RWPE2 (cell line): ENCODE data around the gene C17orf114.

ENCODE experiments used
- ATAC-seq: fragments of 200-7000 bp; cut with Tn5 transposase; 3 replicates; pipeline ENCODE4 v1.9.1; 2021; ENCODE audit warnings: low read depth
- DNase-seq: peaks from one replicate; pipeline ENCODE4 v3.0.0-alpha.2; 2020; ENCODE audit warnings: low spot score
- H3K27ac ChIP-seq: fragments of 450-650 bp; 2 replicates; pipeline ENCODE4 v1.5.1; 2017; ENCODE audit warnings: mild to moderate bottlenecking; ENCODE audit not compliant: poor library complexity, severe bottlenecking
- H3K27me3 ChIP-seq: fragments of 250-450 bp; sonication (Bioruptor Pico); 2 replicates; pipeline ENCODE4 v1.5.1; 2021; ENCODE audit warnings: mild to moderate bottlenecking, moderate library complexity; ENCODE audit not compliant: insufficient read depth, poor library complexity, severe bottlenecking
- H3K36me3 ChIP-seq: fragments of 250-450 bp; sonication (Bioruptor Pico); 2 replicates; pipeline ENCODE4 v1.5.1; 2020; ENCODE audit warnings: low read depth, mild to moderate bottlenecking, moderate library complexity
- H3K4me1 ChIP-seq: fragments of 250-450 bp; sonication (Bioruptor Pico); 2 replicates; pipeline ENCODE4 v1.5.1; 2021; ENCODE audit warnings: mild to moderate bottlenecking, moderate library complexity; ENCODE audit not compliant: insufficient read depth, poor library complexity, severe bottlenecking
- H3K4me3 ChIP-seq: fragments of 250-450 bp; sonication (Bioruptor Pico); 2 replicates; pipeline ENCODE4 v1.5.1; 2021; ENCODE audit warnings: mild to moderate bottlenecking, moderate library complexity; ENCODE audit not compliant: severe bottlenecking
- H3K9me3 ChIP-seq: fragments of 250-450 bp; sonication (Bioruptor Pico); 2 replicates; pipeline ENCODE4 v1.5.1; 2021; ENCODE audit warnings: mild to moderate bottlenecking, moderate library complexity; ENCODE audit not compliant: severe bottlenecking
- CTCF ChIP-seq: fragments of 450-650 bp; IDR thresholded peaks from one replicate; pipeline ENCODE4 v1.5.1; 2017; ENCODE audit warnings: mild to moderate bottlenecking, moderate library complexity; ENCODE audit not compliant: poor library complexity, severe bottlenecking

Gene C17orf114

GRCh38 chr17:4845118-4845517 lies 43.0 kb upstream of the C17orf114 start:
- Histone ChIP-seq H3K9me3 (no peaks in the 10 kb centered on the region), H3K4me3 (no peak overlapping the region), H3K4me1 (peaks cover 48% of the 10 kb centered on the region), H3K27me3 (no peaks in the 10 kb centered on the region), H3K36me3 (peaks cover 29% of the 10 kb centered on the region), H3K27ac (peak overlapping the region; percentile 99)
- DNase-seq (no peak), ATAC-seq (no peak)
- no peak for TF ChIP-seq CTCF

GRCh38 chr17:4843321-4844000 lies 41.3 kb upstream of the C17orf114 start:
- peaks cover 29% of the 10 kb centered on the region for H3K36me3 ChIP-seq
- H3K4me1 ChIP-seq: peaks cover 39% of the 10 kb centered on the region
- no peak overlapping the region for H3K27ac ChIP-seq
- no peak for DNase-seq
- no peaks in the 10 kb centered on the region for H3K27me3 ChIP-seq
- H3K9me3 ChIP-seq: no peaks in the 10 kb centered on the region
- TF ChIP-seq CTCF: no peak
- no peak for ATAC-seq
- H3K4me3 ChIP-seq: no peak overlapping the region

GRCh38 chr17:4842376-4842775 lies 40.2 kb upstream of the C17orf114 start:
- Histone ChIP-seq H3K36me3 (peaks cover 40% of the 10 kb centered on the region), H3K27me3 (no peaks in the 10 kb centered on the region), H3K9me3 (no peaks in the 10 kb centered on the region), H3K27ac (no peak overlapping the region), H3K4me3 (no peak overlapping the region), H3K4me1 (peaks cover 28% of the 10 kb centered on the region)
- no peak for TF ChIP-seq CTCF
- DNase-seq: no peak
- no peak for ATAC-seq

GRCh38 chr17:4840893-4841242 lies 38.7 kb upstream of the C17orf114 start:
- no peak overlapping the region for H3K4me3 ChIP-seq
- peak overlapping the region; percentile 30 for H3K27ac ChIP-seq
- ATAC-seq: no peak
- H3K27me3 ChIP-seq: no peaks in the 10 kb centered on the region
- DNase-seq: no peak
- peaks cover 48% of the 10 kb centered on the region for H3K36me3 ChIP-seq
- no peaks in the 10 kb centered on the region for H3K9me3 ChIP-seq
- TF ChIP-seq CTCF: no peak
- H3K4me1 ChIP-seq: peaks cover 13% of the 10 kb centered on the region
